A549 (cell line): ENCODE results near the gene KCTD1. TPM values are rescaled to one million over a fixed set of nuclear protein-coding genes. Genes with fewer than 3 reads are reported as not detected.
A peak's percentile ranks its signal among the peaks of the same experiment; 100 is the strongest.

Source experiments
- BHLHE40 ChIP-seq: IDR thresholded peaks from 2 replicates; pipeline ENCODE4 v1.6.1; 2012; ENCODE audit warnings: low read depth, low read length, inconsistent platforms
- CHD2 ChIP-seq: fragments of 150-350 bp; IDR thresholded peaks from 2 replicates; pipeline ENCODE4 v1.6.1; 2014; ENCODE audit warnings: low read length; ENCODE audit not compliant: partially characterized antibody
- CHD4 ChIP-seq: fragments of 200-600 bp; sonication (generic); IDR thresholded peaks from 2 replicates; pipeline ENCODE4 v1.6.1; 2016; ENCODE audit warnings: antibody characterized with exemption, mild to moderate bottlenecking, borderline replicate concordance
- EHF ChIP-seq: fragments of 250-450 bp; sonication (Bioruptor Pico); IDR thresholded peaks from 2 replicates; pipeline ENCODE4 v1.5.0; 2020; ENCODE audit warnings: mild to moderate bottlenecking
- EP300 ChIP-seq, 2 experiments: fragments of >200 bp; sonication (Bioruptor Twin); formaldehyde crosslinking; IDR thresholded peaks; 2 replicates in 1 of 2; 3 replicates in 1 of 2; pipeline ENCODE4 v1.6.1; 2016 to 2017
- ESRRA ChIP-seq: fragments of 150-350 bp; IDR thresholded peaks from 2 replicates; pipeline ENCODE4 v1.6.1; 2014; ENCODE audit warnings: mild to moderate bottlenecking, low read length, borderline replicate concordance
- FOSB ChIP-seq: fragments of 250-450 bp; sonication (Bioruptor Pico); IDR thresholded peaks from 2 replicates; pipeline ENCODE4 v1.5.0; 2020; ENCODE audit warnings: mild to moderate bottlenecking, moderate library complexity
- FOSL2 ChIP-seq, 2 experiments: fragments of 450-650 bp in 1 of 2; fragments of >200 bp in 1 of 2; sonication (Bioruptor Twin) in 1 of 2; formaldehyde crosslinking; IDR thresholded peaks; 2 replicates each; pipeline versions ENCODE4 v1.5.0 to v1.6.1; 2016 to 2020; ENCODE audit warnings: mild to moderate bottlenecking in 1 of 2, moderate library complexity in 1 of 2
- FOXS1 ChIP-seq: fragments of 250-450 bp; sonication (Bioruptor Pico); IDR thresholded peaks from 2 replicates; pipeline ENCODE4 v1.5.0; 2020; ENCODE audit warnings: mild to moderate bottlenecking, moderate library complexity
- GATA3 ChIP-seq: IDR thresholded peaks from 2 replicates; pipeline ENCODE4 v1.6.1; 2012; ENCODE audit warnings: borderline replicate concordance
- HEYL ChIP-seq: fragments of 250-450 bp; sonication (Bioruptor Pico); IDR thresholded peaks from 2 replicates; pipeline ENCODE4 v1.8.0; 2021; ENCODE audit warnings: mild to moderate bottlenecking, moderate library complexity
- HOXB13 ChIP-seq: fragments of 250-450 bp; sonication (Bioruptor Pico); IDR thresholded peaks from 2 replicates; pipeline ENCODE4 v1.5.0; 2020; ENCODE audit warnings: low read depth, mild to moderate bottlenecking, moderate library complexity
- HOXB5 ChIP-seq: fragments of 250-450 bp; sonication (Bioruptor Pico); IDR thresholded peaks from 2 replicates; pipeline ENCODE4 v1.5.0; 2020; ENCODE audit warnings: mild to moderate bottlenecking, moderate library complexity
- KDM5A ChIP-seq: fragments of 200-600 bp; sonication (generic); IDR thresholded peaks from 2 replicates; pipeline ENCODE4 v1.6.1; 2016; ENCODE audit warnings: antibody characterized with exemption, mild to moderate bottlenecking
- MAFK ChIP-seq: fragments of 450-650 bp; IDR thresholded peaks from 2 replicates; pipeline ENCODE4 v1.6.1; 2014; ENCODE audit not compliant: partially characterized antibody
- MYC ChIP-seq: IDR thresholded peaks from 2 replicates; pipeline ENCODE4 v1.6.1; 2012; ENCODE audit warnings: mild to moderate bottlenecking, inconsistent platforms, low read length, improper control_type of control experiment, borderline replicate concordance
- NPAS2 ChIP-seq: fragments of 250-450 bp; sonication (Bioruptor Pico); IDR thresholded peaks from 2 replicates; pipeline ENCODE4 v1.8.0; 2022; ENCODE audit warnings: mild to moderate bottlenecking, moderate library complexity, borderline replicate concordance
- NR3C1 ChIP-seq: fragments of >200 bp; sonication (Bioruptor Twin); formaldehyde crosslinking; IDR thresholded peaks from 3 replicates; pipeline ENCODE4 v1.6.1; 2017
- RAD21 ChIP-seq, 2 experiments: fragments of >200 bp in 1 of 2; sonication (Bioruptor Twin) in 1 of 2; formaldehyde crosslinking in 1 of 2; IDR thresholded peaks in 1 of 2; conservative IDR thresholded peaks in 1 of 2; 2 replicates in 1 of 2; 3 replicates in 1 of 2; pipeline ENCODE4 v1.6.1; 2012 to 2018; ENCODE audit warnings: inconsistent platforms in 1 of 2
- RARB ChIP-seq: fragments of 250-450 bp; sonication (Bioruptor Pico); IDR thresholded peaks from 2 replicates; pipeline ENCODE4 v1.8.0; 2021; ENCODE audit warnings: mild to moderate bottlenecking, moderate library complexity
- RCOR1 ChIP-seq: fragments of 150-350 bp; IDR thresholded peaks from 2 replicates; pipeline ENCODE4 v1.6.1; 2014; ENCODE audit warnings: antibody characterized with exemption, low read length, low read depth
- SMC3 ChIP-seq: fragments of >200 bp; sonication (Bioruptor Twin); formaldehyde crosslinking; IDR thresholded peaks from 3 replicates; pipeline ENCODE4 v1.6.1; 2018; ENCODE audit warnings: inconsistent platforms
- SREBF2 ChIP-seq: fragments of 450-650 bp; IDR thresholded peaks from 2 replicates; pipeline ENCODE4 v1.6.1; 2014; ENCODE audit warnings: mild to moderate bottlenecking, moderate library complexity
- TP53 ChIP-seq: fragments of 250-450 bp; sonication (Bioruptor Pico); IDR thresholded peaks from 2 replicates; pipeline ENCODE4 v1.5.0; 2021; ENCODE audit warnings: mild to moderate bottlenecking, moderate library complexity
- ZC3H11A ChIP-seq: fragments of 450-650 bp; IDR thresholded peaks from 2 replicates; pipeline ENCODE4 v1.6.1; 2014; ENCODE audit warnings: antibody characterized with exemption, mild to moderate bottlenecking
- ZNF302 ChIP-seq: fragments of 250-450 bp; sonication (Bioruptor Pico); IDR thresholded peaks from 2 replicates; pipeline ENCODE4 v1.9.0; 2021; ENCODE audit warnings: inconsistent platforms, mild to moderate bottlenecking, moderate library complexity
- ZSCAN20 ChIP-seq: fragments of 250-450 bp; sonication (Bioruptor Pico); IDR thresholded peaks from 2 replicates; pipeline ENCODE4 v1.8.0; 2022; ENCODE audit warnings: mild to moderate bottlenecking, moderate library complexity
- polyA plus RNA-seq, 4 experiments: library from polyadenylated mRNA; depleted of rRNA in 3 of 4; stranded (reverse); fragments of >200 nt; fragmentation: RNase III in 1 of 4; extraction: RNeasy Plus Mini Kit Qiagen cat#74134 plus additional on column Dnase treatment in 1 of 4; gene quantifications; 2 replicates in 3 of 4; 3 replicates in 1 of 4; pipeline ENCODE4 v1.2.3, GENCODE V29; 2011 to 2017
- TF ChIP-seq, protein P1 (sequence below): IDR thresholded peaks from 2 replicates; pipeline ENCODE4 v1.6.1; 2012
- TF ChIP-seq, protein P2 (sequence below): IDR thresholded peaks from 2 replicates; pipeline ENCODE4 v1.6.1; 2012; ENCODE audit warnings: low read depth, borderline replicate concordance
- TF ChIP-seq, protein P3 (sequence below): fragments of 250-450 bp; sonication (Bioruptor Pico); IDR thresholded peaks from 2 replicates; pipeline ENCODE4 v1.5.0; 2021; ENCODE audit warnings: mild to moderate bottlenecking, moderate library complexity, borderline replicate concordance
- TF ChIP-seq, protein P4 (sequence below): IDR thresholded peaks from 2 replicates; pipeline ENCODE4 v1.6.1; 2012
- TF ChIP-seq, protein P5 (sequence below): fragments of >200 bp; sonication (Bioruptor Twin); formaldehyde crosslinking; IDR thresholded peaks from 3 replicates; pipeline ENCODE4 v1.6.1; 2016
- TF ChIP-seq, protein P6 (sequence below): fragments of >200 bp; sonication (Bioruptor Twin); formaldehyde crosslinking; IDR thresholded peaks from 3 replicates; pipeline ENCODE4 v1.5.1; 2016
- TF ChIP-seq, protein P7 (sequence below): fragments of 250-450 bp; sonication (Bioruptor Pico); IDR thresholded peaks from 2 replicates; pipeline ENCODE4 v1.5.0; 2020; ENCODE audit warnings: low read depth, mild to moderate bottlenecking, moderate library complexity

KCTD1 gene
- polyA plus RNA-seq, 2 of the 4 experiments (the other 2 are of a cell fraction): 26.1 to 32.1 TPM

DNA sequence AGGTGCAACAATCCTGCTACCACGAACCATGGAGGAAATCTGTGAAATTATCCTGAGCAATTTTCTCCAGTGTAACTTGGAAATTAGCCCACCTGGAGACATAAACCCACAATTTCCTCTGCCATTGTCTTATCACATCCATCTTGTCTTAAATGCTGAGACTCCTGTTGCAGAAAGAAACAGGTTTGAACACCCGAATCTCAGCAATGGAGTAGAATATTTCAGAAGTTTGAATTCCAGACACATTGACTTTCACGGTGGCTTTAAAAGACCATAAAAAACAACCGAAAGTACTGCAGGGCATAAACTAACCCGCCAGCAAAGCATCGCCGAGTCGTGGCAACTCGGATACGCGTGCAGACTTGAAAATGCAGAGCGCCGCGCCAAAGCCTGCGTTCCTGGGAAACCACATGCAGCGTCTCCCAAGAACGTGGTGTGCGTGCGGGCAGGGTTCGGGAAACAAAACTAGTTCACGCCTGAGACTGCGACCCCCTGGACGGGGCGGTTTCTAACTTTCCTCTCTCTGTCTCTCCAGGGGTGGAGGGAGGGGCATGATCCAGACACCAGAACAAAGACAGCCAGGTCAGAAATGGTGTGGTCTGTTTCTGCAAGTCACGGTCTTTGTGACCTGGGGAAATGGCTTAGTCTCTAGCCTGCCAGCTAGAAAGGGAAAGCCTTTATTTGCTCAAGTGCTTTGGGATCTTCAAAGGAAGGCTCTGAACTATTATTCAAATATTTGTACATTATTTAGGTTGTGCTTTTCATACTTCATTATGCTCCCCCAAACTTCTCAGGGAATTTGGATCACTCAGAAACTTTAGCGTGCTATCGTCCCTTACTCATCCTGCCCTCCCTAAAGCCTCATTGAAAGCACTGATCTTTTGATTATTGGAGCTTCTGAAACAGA is 26.9 kb upstream of the KCTD1 start (continued):
- TF ChIP-seq, protein P1, sequence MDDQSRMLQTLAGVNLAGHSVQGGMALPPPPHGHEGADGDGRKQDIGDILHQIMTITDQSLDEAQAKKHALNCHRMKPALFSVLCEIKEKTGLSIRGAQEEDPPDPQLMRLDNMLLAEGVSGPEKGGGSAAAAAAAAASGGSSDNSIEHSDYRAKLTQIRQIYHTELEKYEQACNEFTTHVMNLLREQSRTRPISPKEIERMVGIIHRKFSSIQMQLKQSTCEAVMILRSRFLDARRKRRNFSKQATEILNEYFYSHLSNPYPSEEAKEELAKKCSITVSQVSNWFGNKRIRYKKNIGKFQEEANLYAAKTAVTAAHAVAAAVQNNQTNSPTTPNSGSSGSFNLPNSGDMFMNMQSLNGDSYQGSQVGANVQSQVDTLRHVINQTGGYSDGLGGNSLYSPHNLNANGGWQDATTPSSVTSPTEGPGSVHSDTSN: no peak
- no peak for TF ChIP-seq ZSCAN20 (CRISPR knock-in tag)
- peak; percentile 32 for TF ChIP-seq SMC3
- TF ChIP-seq, protein P2, sequence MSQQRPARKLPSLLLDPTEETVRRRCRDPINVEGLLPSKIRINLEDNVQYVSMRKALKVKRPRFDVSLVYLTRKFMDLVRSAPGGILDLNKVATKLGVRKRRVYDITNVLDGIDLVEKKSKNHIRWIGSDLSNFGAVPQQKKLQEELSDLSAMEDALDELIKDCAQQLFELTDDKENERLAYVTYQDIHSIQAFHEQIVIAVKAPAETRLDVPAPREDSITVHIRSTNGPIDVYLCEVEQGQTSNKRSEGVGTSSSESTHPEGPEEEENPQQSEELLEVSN: peak; percentile 92
- TF ChIP-seq TP53: no peak
- TF ChIP-seq HOXB5 (CRISPR knock-in tag): no peak
- no peak for TF ChIP-seq NPAS2 (CRISPR knock-in tag)
- TF ChIP-seq, protein P3, sequence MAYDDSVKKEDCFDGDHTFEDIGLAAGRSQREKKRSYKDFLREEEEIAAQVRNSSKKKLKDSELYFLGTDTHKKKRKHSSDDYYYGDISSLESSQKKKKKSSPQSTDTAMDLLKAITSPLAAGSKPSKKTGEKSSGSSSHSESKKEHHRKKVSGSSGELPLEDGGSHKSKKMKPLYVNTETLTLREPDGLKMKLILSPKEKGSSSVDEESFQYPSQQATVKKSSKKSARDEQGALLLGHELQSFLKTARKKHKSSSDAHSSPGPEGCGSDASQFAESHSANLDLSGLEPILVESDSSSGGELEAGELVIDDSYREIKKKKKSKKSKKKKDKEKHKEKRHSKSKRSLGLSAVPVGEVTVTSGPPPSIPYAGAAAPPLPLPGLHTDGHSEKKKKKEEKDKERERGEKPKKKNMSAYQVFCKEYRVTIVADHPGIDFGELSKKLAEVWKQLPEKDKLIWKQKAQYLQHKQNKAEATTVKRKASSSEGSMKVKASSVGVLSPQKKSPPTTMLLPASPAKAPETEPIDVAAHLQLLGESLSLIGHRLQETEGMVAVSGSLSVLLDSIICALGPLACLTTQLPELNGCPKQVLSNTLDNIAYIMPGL (CRISPR knock-in tag): no peak
- TF ChIP-seq, protein P4, sequence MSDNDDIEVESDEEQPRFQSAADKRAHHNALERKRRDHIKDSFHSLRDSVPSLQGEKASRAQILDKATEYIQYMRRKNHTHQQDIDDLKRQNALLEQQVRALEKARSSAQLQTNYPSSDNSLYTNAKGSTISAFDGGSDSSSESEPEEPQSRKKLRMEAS: peak; percentile 95
- TF ChIP-seq ZC3H11A: no peak
- TF ChIP-seq EP300 (IDR thresholded peaks at IDR 0.05): peak; percentile 69 to 90; a peak in 4 of 5 replicates
- TF ChIP-seq RARB (CRISPR knock-in tag): no peak; the same call in 1 of the 2 replicates
- TF ChIP-seq RAD21 (conservative IDR thresholded peaks at IDR 0.05 in 1 of 2, IDR thresholded peaks at IDR 0.05 in 1 of 2): peak in 1 of 2 experiments; percentile 8; a peak in 1 of 5 replicates
- TF ChIP-seq, protein P5, sequence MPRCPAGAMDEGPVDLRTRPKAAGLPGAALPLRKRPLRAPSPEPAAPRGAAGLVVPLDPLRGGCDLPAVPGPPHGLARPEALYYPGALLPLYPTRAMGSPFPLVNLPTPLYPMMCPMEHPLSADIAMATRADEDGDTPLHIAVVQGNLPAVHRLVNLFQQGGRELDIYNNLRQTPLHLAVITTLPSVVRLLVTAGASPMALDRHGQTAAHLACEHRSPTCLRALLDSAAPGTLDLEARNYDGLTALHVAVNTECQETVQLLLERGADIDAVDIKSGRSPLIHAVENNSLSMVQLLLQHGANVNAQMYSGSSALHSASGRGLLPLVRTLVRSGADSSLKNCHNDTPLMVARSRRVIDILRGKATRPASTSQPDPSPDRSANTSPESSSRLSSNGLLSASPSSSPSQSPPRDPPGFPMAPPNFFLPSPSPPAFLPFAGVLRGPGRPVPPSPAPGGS: peak; percentile 56; the same call in 1 of the 3 replicates
- TF ChIP-seq FOXS1 (CRISPR knock-in tag): 0 out of 2 replicates have a peak, but pooled peaks have one; percentile 34
- no peak for TF ChIP-seq RCOR1
- no peak for TF ChIP-seq ESRRA
- peak; percentile 70; the same call in 1 of the 2 replicates for TF ChIP-seq EHF (CRISPR knock-in tag)
- TF ChIP-seq, protein P6, sequence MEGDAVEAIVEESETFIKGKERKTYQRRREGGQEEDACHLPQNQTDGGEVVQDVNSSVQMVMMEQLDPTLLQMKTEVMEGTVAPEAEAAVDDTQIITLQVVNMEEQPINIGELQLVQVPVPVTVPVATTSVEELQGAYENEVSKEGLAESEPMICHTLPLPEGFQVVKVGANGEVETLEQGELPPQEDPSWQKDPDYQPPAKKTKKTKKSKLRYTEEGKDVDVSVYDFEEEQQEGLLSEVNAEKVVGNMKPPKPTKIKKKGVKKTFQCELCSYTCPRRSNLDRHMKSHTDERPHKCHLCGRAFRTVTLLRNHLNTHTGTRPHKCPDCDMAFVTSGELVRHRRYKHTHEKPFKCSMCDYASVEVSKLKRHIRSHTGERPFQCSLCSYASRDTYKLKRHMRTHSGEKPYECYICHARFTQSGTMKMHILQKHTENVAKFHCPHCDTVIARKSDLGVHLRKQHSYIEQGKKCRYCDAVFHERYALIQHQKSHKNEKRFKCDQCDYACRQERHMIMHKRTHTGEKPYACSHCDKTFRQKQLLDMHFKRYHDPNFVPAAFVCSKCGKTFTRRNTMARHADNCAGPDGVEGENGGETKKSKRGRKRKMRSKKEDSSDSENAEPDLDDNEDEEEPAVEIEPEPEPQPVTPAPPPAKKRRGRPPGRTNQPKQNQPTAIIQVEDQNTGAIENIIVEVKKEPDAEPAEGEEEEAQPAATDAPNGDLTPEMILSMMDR: no peak
- no peak for TF ChIP-seq HEYL
- TF ChIP-seq NR3C1: no peak
- TF ChIP-seq GATA3: peak; percentile 78; the same call in 1 of the 2 replicates
- TF ChIP-seq HOXB13 (CRISPR knock-in tag): peak; percentile 77
- TF ChIP-seq KDM5A: no peak
- TF ChIP-seq ZNF302 (CRISPR knock-in tag): peak; percentile 92
- no peak for TF ChIP-seq SREBF2
- no peak for TF ChIP-seq FOSB
- TF ChIP-seq MAFK: peak; percentile 96
- TF ChIP-seq CHD2: no peak
- TF ChIP-seq CHD4: no peak
- peak; percentile 71; the same call in 1 of the 2 replicates for TF ChIP-seq MYC
- 0 out of 2 replicates have a peak, but pooled peaks have one; percentile 15 for TF ChIP-seq FOSL2 (IDR thresholded peaks at IDR 0.05)
- TF ChIP-seq FOSL2 (CRISPR knock-in tag; IDR thresholded peaks at IDR 0.05): peak; percentile 12
- TF ChIP-seq, protein P7, sequence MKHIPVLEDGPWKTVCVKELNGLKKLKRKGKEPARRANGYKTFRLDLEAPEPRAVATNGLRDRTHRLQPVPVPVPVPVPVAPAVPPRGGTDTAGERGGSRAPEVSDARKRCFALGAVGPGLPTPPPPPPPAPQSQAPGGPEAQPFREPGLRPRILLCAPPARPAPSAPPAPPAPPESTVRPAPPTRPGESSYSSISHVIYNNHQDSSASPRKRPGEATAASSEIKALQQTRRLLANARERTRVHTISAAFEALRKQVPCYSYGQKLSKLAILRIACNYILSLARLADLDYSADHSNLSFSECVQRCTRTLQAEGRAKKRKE: no peak
- no peak for TF ChIP-seq BHLHE40
